Activated CD8-positive, alpha-beta memory T cell treated with anti-CD3 and anti-CD28 coated beads, Interleukin-2, amount 50 U/mL, for 1 hour (primary cell): ENCODE measurements around the gene NUDT16L1.

Source experiments
- DNase-seq: peaks from one replicate; pipeline ENCODE4 v3.0.0-alpha.2; 2020; ENCODE audit errors: extremely low read depth

The NUDT16L1 gene

GRCh38 chr16:4663777-4664465 is 29.4 kb upstream of the NUDT16L1 start:
- DNase-seq, result no peak

- peak; percentile 11 for DNase-seq
Measured at GRCh38 chr16:4664538-4665418, 28.6 kb upstream of the NUDT16L1 start.

GRCh38 chr16:4666537-4667202 is 26.7 kb upstream of the NUDT16L1 start:
- DNase-seq, result no peak

GRCh38 chr16:4667203-4667963 is 26.0 kb upstream of the NUDT16L1 start:
- no peak for DNase-seq

GRCh38 chr16:4668313-4668960 is 24.9 kb upstream of the NUDT16L1 start:
- no peak for DNase-seq

- DNase-seq, result no peak
Measured at GRCh38 chr16:4673387-4674046, 19.8 kb upstream of the NUDT16L1 start.

- no peak for DNase-seq
Measured at GRCh38 chr16:4674926-4675530, 18.3 kb upstream of the NUDT16L1 start.

- DNase-seq, result peak; percentile 59
Measured at GRCh38 chr16:4675864-4676786, 17.2 kb upstream of the NUDT16L1 start.

- DNase-seq, result no peak
Measured at GRCh38 chr16:4676831-4677230, 16.5 kb upstream of the NUDT16L1 start.

GRCh38 chr16:4677390-4677789 is 16.0 kb upstream of the NUDT16L1 start:
- no peak for DNase-seq

GRCh38 chr16:4677994-4678393 is 15.4 kb upstream of the NUDT16L1 start:
- no peak for DNase-seq

- no peak for DNase-seq
Measured at GRCh38 chr16:4678596-4678995, 14.8 kb upstream of the NUDT16L1 start.

GRCh38 chr16:4679156-4679849 is 14.1 kb upstream of the NUDT16L1 start:
- no peak for DNase-seq

GRCh38 chr16:4679850-4680636 is 13.3 kb upstream of the NUDT16L1 start:
- no peak for DNase-seq

GRCh38 chr16:4680673-4681470 is 12.5 kb upstream of the NUDT16L1 start:
- no peak for DNase-seq

GRCh38 chr16:4681471-4682083 is 11.8 kb upstream of the NUDT16L1 start:
- no peak for DNase-seq
